RWPE2 (cell line): Measurements from ENCODE around the gene C6orf136.
A peak's percentile ranks its signal among the peaks of the same experiment; 100 is the strongest.

Experiments
- ATAC-seq: fragments of 200-7000 bp; cut with Tn5 transposase; 3 replicates; pipeline ENCODE4 v1.9.1; 2021; ENCODE audit warnings: low read depth
- DNase-seq: peaks from one replicate; pipeline ENCODE4 v3.0.0-alpha.2; 2020; ENCODE audit warnings: low spot score
- H3K27ac ChIP-seq: fragments of 450-650 bp; 2 replicates; pipeline ENCODE4 v1.5.1; 2017; ENCODE audit warnings: mild to moderate bottlenecking; ENCODE audit not compliant: poor library complexity, severe bottlenecking
- H3K27me3 ChIP-seq: fragments of 250-450 bp; sonication (Bioruptor Pico); 2 replicates; pipeline ENCODE4 v1.5.1; 2021; ENCODE audit warnings: mild to moderate bottlenecking, moderate library complexity; ENCODE audit not compliant: insufficient read depth, poor library complexity, severe bottlenecking
- H3K36me3 ChIP-seq: fragments of 250-450 bp; sonication (Bioruptor Pico); 2 replicates; pipeline ENCODE4 v1.5.1; 2020; ENCODE audit warnings: low read depth, mild to moderate bottlenecking, moderate library complexity
- H3K4me1 ChIP-seq: fragments of 250-450 bp; sonication (Bioruptor Pico); 2 replicates; pipeline ENCODE4 v1.5.1; 2021; ENCODE audit warnings: mild to moderate bottlenecking, moderate library complexity; ENCODE audit not compliant: insufficient read depth, poor library complexity, severe bottlenecking
- H3K4me3 ChIP-seq: fragments of 250-450 bp; sonication (Bioruptor Pico); 2 replicates; pipeline ENCODE4 v1.5.1; 2021; ENCODE audit warnings: mild to moderate bottlenecking, moderate library complexity; ENCODE audit not compliant: severe bottlenecking
- H3K9me3 ChIP-seq: fragments of 250-450 bp; sonication (Bioruptor Pico); 2 replicates; pipeline ENCODE4 v1.5.1; 2021; ENCODE audit warnings: mild to moderate bottlenecking, moderate library complexity; ENCODE audit not compliant: severe bottlenecking
- CTCF ChIP-seq: fragments of 450-650 bp; IDR thresholded peaks from one replicate; pipeline ENCODE4 v1.5.1; 2017; ENCODE audit warnings: mild to moderate bottlenecking, moderate library complexity; ENCODE audit not compliant: poor library complexity, severe bottlenecking

C6orf136 gene

GRCh38 chr6:30625511-30625910 is 21.4 kb upstream of the C6orf136 start:
- Histone ChIP-seq H3K9me3 (no peaks in the 10 kb centered on the region), H3K4me3 (no peak overlapping the region), H3K4me1 (no peaks in the 10 kb centered on the region), H3K27ac (no peak overlapping the region), H3K27me3 (no peaks in the 10 kb centered on the region), H3K36me3 (peaks cover 80% of the 10 kb centered on the region)
- no peak for TF ChIP-seq CTCF
- no peak for DNase-seq
- no peak for ATAC-seq

- Histone ChIP-seq H3K36me3 (peaks cover 68% of the 10 kb centered on the region), H3K4me1 (no peaks in the 10 kb centered on the region), H3K27ac (peak within 1 kb of the TSS; percentile 32), H3K9me3 (no peaks in the 10 kb centered on the region), H3K27me3 (no peaks in the 10 kb centered on the region), H3K4me3 (peak within 1 kb of the TSS; percentile 46)
- TF ChIP-seq CTCF: peak; percentile 44
- DNase-seq: peak; percentile 82
- ATAC-seq: peak; percentile 96
Measured at GRCh38 chr6:30626484-30627366, 20.2 kb upstream of the C6orf136 start, which contains the start of gene ATAT1. ATAT1 (plus strand) TSS chr6:30626874.

GRCh38 chr6:30635834-30636233 is 11.1 kb upstream of the C6orf136 start:
- no peak for TF ChIP-seq CTCF
- DNase-seq (no peak), ATAC-seq (no peak)
- Histone ChIP-seq H3K36me3 (peaks cover 25% of the 10 kb centered on the region), H3K4me3 (no peak overlapping the region), H3K27ac (no peak overlapping the region), H3K9me3 (no peaks in the 10 kb centered on the region), H3K27me3 (no peaks in the 10 kb centered on the region), H3K4me1 (no peaks in the 10 kb centered on the region)

- Histone ChIP-seq H3K27ac (no peak overlapping the region), H3K4me3 (no peak overlapping the region), H3K27me3 (no peaks in the 10 kb centered on the region), H3K4me1 (no peaks in the 10 kb centered on the region), H3K9me3 (no peaks in the 10 kb centered on the region), H3K36me3 (peaks cover 25% of the 10 kb centered on the region)
- peak; percentile 15 for TF ChIP-seq CTCF
- ATAC-seq (peak; percentile 53; the same call in 1 of the 3 replicates), DNase-seq (no peak)
Measured at GRCh38 chr6:30640481-30640880, 6.5 kb upstream of the C6orf136 start.

- Histone ChIP-seq H3K36me3 (peaks cover 28% of the 10 kb centered on the region), H3K4me1 (no peaks in the 10 kb centered on the region), H3K9me3 (no peaks in the 10 kb centered on the region), H3K27me3 (no peaks in the 10 kb centered on the region), H3K4me3 (no peak overlapping the region), H3K27ac (no peak overlapping the region)
- DNase-seq (no peak), ATAC-seq (no peak)
- no peak for TF ChIP-seq CTCF
Measured at GRCh38 chr6:30641048-30641447, 5.9 kb upstream of the C6orf136 start.
